Measurements from ENCODE around the gene APPBP2. TPM values are rescaled to one million over a fixed set of nuclear protein-coding genes. Genes with fewer than 3 reads are reported as not detected.
"Not testable (repeated sequence)": the region's sequence is repeated elsewhere in the genome, so short reads cannot be mapped to it uniquely, and the experiment has no call there.

APPBP2 gene
- total and polyA plus RNA-seq, 2 of the 8 experiments (the other 6 are each of a cell fraction or from before 2014, with no cell fraction given) = 3.3 to 18.0 TPM

DNA sequence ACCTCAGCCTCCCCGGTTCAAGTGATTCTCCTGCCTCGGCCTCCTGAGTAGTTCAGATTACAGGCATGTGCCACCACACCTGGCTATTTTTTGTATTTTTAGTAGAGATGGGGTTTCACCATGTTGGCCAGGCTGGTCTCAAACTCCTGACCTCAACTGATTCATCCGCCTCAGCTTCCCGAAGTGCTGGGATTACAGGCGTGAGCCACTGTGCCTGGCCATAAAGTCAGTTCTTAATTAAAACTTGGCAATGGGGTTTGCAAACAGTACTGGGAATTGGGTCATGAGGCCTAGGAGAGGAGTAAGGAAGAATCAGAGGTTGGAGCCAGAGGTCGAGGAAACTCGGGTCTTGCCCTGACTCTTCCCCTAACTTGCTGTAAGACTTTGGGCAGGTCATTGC is 95.5 kb downstream of the APPBP2 start:
- H3K9ac ChIP-seq (replicated peaks in 1 of 4; ENCODE audit: extremely low read depth in 1 of 4, low read depth in 3 of 4, low read length in 3 of 4); FAIRE-seq; H2BK12ac ChIP-seq (ENCODE audit: low read depth, low read length); H3K36me3 ChIP-seq (ENCODE audit: control insufficient read depth in 2 of 4, insufficient read depth in 4 of 4, low read length in 3 of 4); H2BK15ac ChIP-seq (ENCODE audit: low read length); CTCF ChIA-PET (ENCODE audit: partially characterized antibody); DNase-seq (ENCODE audit: low read depth in 1 of 2, low spot score in 2 of 2); H3K56ac ChIP-seq (replicated peaks; ENCODE audit: insufficient read length, low read depth, low read length); H3K9me3 ChIP-seq (ENCODE audit: insufficient read depth in 2 of 2, low read depth in 1 of 2, low read length in 1 of 2); H3K14ac ChIP-seq (ENCODE audit: insufficient read length); H4K8ac ChIP-seq (ENCODE audit: extremely low read depth, insufficient read depth, low read length); H3K18ac ChIP-seq (ENCODE audit: extremely low read depth, low read length); H2BK20ac ChIP-seq (ENCODE audit: low read length); H3K79me1 ChIP-seq (ENCODE audit: low read depth, low read length); H2BK5ac ChIP-seq (ENCODE audit: low read depth, low read length); H4K20me1 ChIP-seq (replicated peaks in 1 of 2; ENCODE audit: control insufficient read depth in 1 of 2, insufficient read depth in 2 of 2, low read length in 2 of 2); H4K5ac ChIP-seq (ENCODE audit: insufficient read length, low read depth, low read length); H3K23ac ChIP-seq (ENCODE audit: insufficient read length); H3K27me3 ChIP-seq (replicated peaks in 1 of 4; ENCODE audit: control insufficient read depth in 3 of 4, extremely low read depth in 1 of 4, insufficient read depth in 3 of 4, low read length in 3 of 4); H3K27ac ChIP-seq (ENCODE audit: low read depth, low read length); H3K4ac ChIP-seq (replicated peaks; ENCODE audit: insufficient read length, low read depth, low read length); H2AK5ac ChIP-seq (ENCODE audit: low read depth, low read length); H4K91ac ChIP-seq (replicated peaks; ENCODE audit: insufficient read length, low read length); H2AFZ ChIP-seq (ENCODE audit: low read length); H3K4me2 ChIP-seq (ENCODE audit: insufficient read depth in 1 of 2, low read depth in 2 of 2, low read length in 2 of 2); H3K4me1 ChIP-seq (replicated peaks in 1 of 4; ENCODE audit: control insufficient read depth in 3 of 4, insufficient read depth in 4 of 4, low read length in 3 of 4); H3K4me3 ChIP-seq (ENCODE audit: extremely low read depth in 1 of 4, insufficient read depth in 2 of 4, low read depth in 3 of 4, low read length in 4 of 4); H2BK120ac ChIP-seq (replicated peaks; ENCODE audit: low read depth, low read length); H3K79me2 ChIP-seq (ENCODE audit: control insufficient read depth in 1 of 2, insufficient read depth in 2 of 2, low read length in 2 of 2); H3K23me2 ChIP-seq (ENCODE audit: low read depth, low read length): not testable (repeated sequence)
- 92% methylated on average over 7 of the region's 7 CpGs; no CpG with 5 or more reads in 1 of the 2 experiments for WGBS, 2 experiments (ENCODE audit: extremely low coverage in 1 of 2, insufficient coverage in 1 of 2, insufficient read length in 1 of 2, insufficient replicate concordance in 2 of 2, low coverage in 1 of 2, low lambda C conversion rate in 2 of 2, missing lambda C conversion rate in 1 of 2)
- POLR2A ChIA-PET (ENCODE audit: partially characterized antibody) = interaction anchor here (0.7 kb wide), 1 partner anchor 127 kb away, joined by 3 read pairs; no protein-coding TSS in a partner anchor

DNA sequence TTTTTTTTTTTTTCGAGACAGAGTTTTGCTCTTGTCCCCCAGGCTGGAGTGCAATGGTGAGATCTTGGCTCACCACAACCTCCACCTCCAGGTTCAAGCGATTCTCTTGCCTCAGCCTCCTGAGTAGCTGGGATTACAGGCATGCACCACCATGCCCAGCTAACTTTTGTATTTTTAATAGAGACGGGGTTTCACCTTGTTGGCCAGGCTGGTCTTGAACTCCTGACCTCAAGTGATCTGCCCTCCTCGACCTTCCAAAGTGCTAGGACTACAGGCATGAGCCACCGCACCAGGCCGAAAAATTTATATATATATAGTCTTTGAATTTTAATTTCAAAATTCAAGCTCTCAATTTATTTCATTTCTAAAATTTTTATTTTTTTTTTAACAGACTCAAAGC is 97.6 kb downstream of the APPBP2 start:
- not testable (repeated sequence) for H2BK5ac ChIP-seq (ENCODE audit: low read depth, low read length); H3K14ac ChIP-seq (ENCODE audit: insufficient read length); H3K9me3 ChIP-seq (ENCODE audit: insufficient read depth in 2 of 2, low read depth in 1 of 2, low read length in 1 of 2); H2BK12ac ChIP-seq (ENCODE audit: low read depth, low read length); H3K23ac ChIP-seq (ENCODE audit: insufficient read length); H3K9ac ChIP-seq (replicated peaks in 1 of 4; ENCODE audit: extremely low read depth in 1 of 4, low read depth in 3 of 4, low read length in 3 of 4); H4K20me1 ChIP-seq (replicated peaks in 1 of 2; ENCODE audit: control insufficient read depth in 1 of 2, insufficient read depth in 2 of 2, low read length in 2 of 2); H3K79me1 ChIP-seq (ENCODE audit: low read depth, low read length); H2BK20ac ChIP-seq (ENCODE audit: low read length); H4K91ac ChIP-seq (replicated peaks; ENCODE audit: insufficient read length, low read length); H3K4ac ChIP-seq (replicated peaks; ENCODE audit: insufficient read length, low read depth, low read length); H3K56ac ChIP-seq (replicated peaks; ENCODE audit: insufficient read length, low read depth, low read length); DNase-seq (ENCODE audit: low read depth in 1 of 2, low spot score in 2 of 2); H4K5ac ChIP-seq (ENCODE audit: insufficient read length, low read depth, low read length); H2AK5ac ChIP-seq (ENCODE audit: low read depth, low read length); H3K4me1 ChIP-seq (replicated peaks in 1 of 4; ENCODE audit: control insufficient read depth in 3 of 4, insufficient read depth in 4 of 4, low read length in 3 of 4); H3K27ac ChIP-seq (ENCODE audit: low read depth, low read length); H3K36me3 ChIP-seq (ENCODE audit: control insufficient read depth in 2 of 4, insufficient read depth in 4 of 4, low read length in 3 of 4); H3K23me2 ChIP-seq (ENCODE audit: low read depth, low read length); H4K8ac ChIP-seq (ENCODE audit: extremely low read depth, insufficient read depth, low read length); H3K79me2 ChIP-seq (ENCODE audit: control insufficient read depth in 1 of 2, insufficient read depth in 2 of 2, low read length in 2 of 2); H3K4me2 ChIP-seq (ENCODE audit: insufficient read depth in 1 of 2, low read depth in 2 of 2, low read length in 2 of 2); H3K4me3 ChIP-seq (ENCODE audit: extremely low read depth in 1 of 4, insufficient read depth in 2 of 4, low read depth in 3 of 4, low read length in 4 of 4); H2BK15ac ChIP-seq (ENCODE audit: low read length); H3K27me3 ChIP-seq (replicated peaks in 1 of 4; ENCODE audit: control insufficient read depth in 3 of 4, extremely low read depth in 1 of 4, insufficient read depth in 3 of 4, low read length in 3 of 4); FAIRE-seq; H2AFZ ChIP-seq (ENCODE audit: low read length); H3K18ac ChIP-seq (ENCODE audit: extremely low read depth, low read length); H2BK120ac ChIP-seq (replicated peaks; ENCODE audit: low read depth, low read length)
- POLR2A ChIA-PET (ENCODE audit: partially characterized antibody) = interaction anchor here (0.6 kb wide), 1 partner anchor 169 kb away, joined by 3 read pairs; no protein-coding TSS in a partner anchor
- CTCF ChIA-PET (ENCODE audit: partially characterized antibody) = interaction anchor here (0.7 to 1.7 kb wide), 3 partner anchors 141 to 158 kb away, joined by 4 to 5 read pairs (median 5); no protein-coding TSS in a partner anchor
- WGBS, 2 experiments (ENCODE audit: extremely low coverage in 1 of 2, insufficient coverage in 1 of 2, insufficient read length in 1 of 2, insufficient replicate concordance in 2 of 2, low coverage in 1 of 2, low lambda C conversion rate in 2 of 2, missing lambda C conversion rate in 1 of 2) = 95% methylated on average over 5 of the region's 6 CpGs; no CpG with 5 or more reads in 1 of the 2 experiments

Measured in H1 (cell line).